Mesendoderm (in vitro differentiated cells): ENCODE results near the gene OXSR1.

Experiments used
- DNase-seq: peaks from one replicate; pipeline ENCODE4 v3.0.0; 2013
- H2AK5ac ChIP-seq: 2 replicates; pipeline ENCODE4 v1.6.1; 2013; ENCODE audit warnings: low read length, inconsistent platforms
- H2BK120ac ChIP-seq: 2 replicates; pipeline ENCODE4 v1.6.1; 2013; ENCODE audit warnings: low read depth, mild to moderate bottlenecking, low read length, moderate library complexity, mixed read lengths
- H2BK15ac ChIP-seq: replicated peaks from 2 replicates; pipeline ENCODE4 v1.6.1; 2013; ENCODE audit warnings: low read depth, mild to moderate bottlenecking, moderate library complexity
- H2BK5ac ChIP-seq: 2 replicates; pipeline ENCODE4 v1.6.1; 2013; ENCODE audit warnings: low read length, inconsistent platforms
- H3K18ac ChIP-seq: 2 replicates; pipeline ENCODE4 v1.6.1; 2013; ENCODE audit warnings: mild to moderate bottlenecking, low read length, mixed read lengths
- H3K23ac ChIP-seq: one replicate; pipeline ENCODE4 v1.6.1; 2013; ENCODE audit warnings: low read length
- H3K27ac ChIP-seq: 2 replicates; pipeline ENCODE4 v1.5.1; 2013; ENCODE audit warnings: low read depth, mild to moderate bottlenecking, inconsistent platforms, low read length, moderate library complexity
- H3K27me3 ChIP-seq: 2 replicates; pipeline ENCODE4 v1.6.1; 2013; ENCODE audit warnings: low read length, control low read depth, mild to moderate bottlenecking, inconsistent platforms; ENCODE audit not compliant: insufficient read depth, poor library complexity
- H3K36me3 ChIP-seq: 2 replicates; pipeline ENCODE4 v1.6.1; 2013; ENCODE audit warnings: low read length, inconsistent platforms; ENCODE audit not compliant: control insufficient read depth, insufficient read depth
- H3K4ac ChIP-seq: one replicate; pipeline ENCODE4 v1.6.1; 2013; ENCODE audit warnings: low read depth, mild to moderate bottlenecking, low read length, moderate library complexity
- H3K4me1 ChIP-seq: 2 replicates; pipeline ENCODE4 v1.6.1; 2013; ENCODE audit warnings: low read depth, low read length, inconsistent platforms; ENCODE audit not compliant: control insufficient read depth
- H3K4me2 ChIP-seq: 2 replicates; pipeline ENCODE4 v1.6.1; 2013; ENCODE audit warnings: low read length
- H3K4me3 ChIP-seq: 2 replicates; pipeline ENCODE4 v1.5.1; 2013; ENCODE audit warnings: mild to moderate bottlenecking, low read length
- H3K56ac ChIP-seq: one replicate; pipeline ENCODE4 v1.6.1; 2013; ENCODE audit warnings: low read length
- H3K79me1 ChIP-seq: 2 replicates; pipeline ENCODE4 v1.6.1; 2013; ENCODE audit warnings: low read length, inconsistent platforms
- H3K79me2 ChIP-seq: 2 replicates; pipeline ENCODE4 v1.6.1; 2013; ENCODE audit warnings: mild to moderate bottlenecking, low read length; ENCODE audit not compliant: control insufficient read depth, insufficient read depth
- H3K9ac ChIP-seq: 2 replicates; pipeline ENCODE4 v1.6.1; 2013; ENCODE audit warnings: low read length, inconsistent platforms
- H4K5ac ChIP-seq: one replicate; pipeline ENCODE4 v1.6.1; 2013; ENCODE audit warnings: low read length
- H4K8ac ChIP-seq: one replicate; pipeline ENCODE4 v1.6.1; 2013; ENCODE audit warnings: low read depth, mild to moderate bottlenecking, control low read depth, low read length, moderate library complexity
- WGBS: extraction: QIAGEN DNeasy Blood & Tissue Kit; methylation state at CpG from one replicate; pipeline ENCODE4 v1.1.7; 2013; ENCODE audit warnings: low lambda C conversion rate, missing lambda C conversion rate; ENCODE audit not compliant: insufficient coverage; ENCODE audit errors: extremely low coverage; 5-methylcytosine and 5-hydroxymethylcytosine counted together

The OXSR1 gene

DNA sequence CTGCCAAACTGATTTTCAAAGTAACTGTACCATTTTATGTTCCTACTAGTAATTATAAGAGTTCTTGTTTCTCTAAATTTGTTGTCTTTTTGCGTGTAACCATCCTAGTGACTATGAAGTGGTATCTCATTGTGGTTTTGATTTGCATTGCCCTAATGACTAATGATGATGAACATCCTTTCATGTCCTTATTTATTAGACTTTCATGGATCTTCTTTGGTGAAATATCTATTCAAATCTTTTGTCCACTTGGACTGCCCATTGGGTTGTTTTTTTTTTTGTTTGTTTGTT lies 3.6 kb downstream of the OXSR1 start:
- Histone ChIP-seq H2BK15ac (no peak overlapping the region), H3K4me1 (peaks cover 4% of the 10 kb centered on the region), H2AK5ac (no peak overlapping the region), H3K79me2 (peaks cover 52% of the 10 kb centered on the region), H3K27ac (no peak overlapping the region), H3K79me1 (peaks cover 13% of the 10 kb centered on the region), H4K8ac (no peak overlapping the region), H3K23ac (no peak overlapping the region), H3K56ac (no peak overlapping the region), H3K4me2 (no peak overlapping the region), H3K36me3 (no peaks in the 10 kb centered on the region), H3K18ac (no peak overlapping the region), H2BK120ac (no peak overlapping the region), H3K4me3 (no peak overlapping the region), H3K9ac (no peak overlapping the region), H3K4ac (no peak overlapping the region), H4K5ac (no peak overlapping the region), H3K27me3 (no peaks in the 10 kb centered on the region), H2BK5ac (no peak overlapping the region)
- WGBS = no CpG with 5 or more reads among the region's 1 CpG
- DNase-seq = no peak

DNA sequence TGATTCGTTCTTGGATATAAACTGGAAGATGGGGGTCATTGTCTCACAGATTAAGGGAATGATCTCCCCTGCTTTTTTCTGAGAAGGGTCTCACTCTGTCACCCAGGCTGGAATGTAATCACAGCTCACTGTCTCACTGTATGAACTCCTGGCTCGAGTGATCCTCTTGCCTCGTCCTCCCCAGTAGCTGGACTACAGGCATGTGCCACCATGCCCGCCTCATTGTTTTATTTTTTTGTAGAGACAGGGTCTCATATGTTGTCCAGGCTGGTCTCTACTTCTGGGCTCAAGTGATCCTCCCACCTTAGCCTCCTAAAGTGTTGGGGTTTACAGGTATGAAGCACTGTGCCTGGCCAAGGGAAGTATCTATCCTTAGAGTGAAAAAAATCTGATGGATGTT lies 5.4 kb downstream of the OXSR1 start:
- H3K27ac ChIP-seq = no peak overlapping the region
- DNase-seq = no peak
- H3K4me3 ChIP-seq = no peak overlapping the region

DNA sequence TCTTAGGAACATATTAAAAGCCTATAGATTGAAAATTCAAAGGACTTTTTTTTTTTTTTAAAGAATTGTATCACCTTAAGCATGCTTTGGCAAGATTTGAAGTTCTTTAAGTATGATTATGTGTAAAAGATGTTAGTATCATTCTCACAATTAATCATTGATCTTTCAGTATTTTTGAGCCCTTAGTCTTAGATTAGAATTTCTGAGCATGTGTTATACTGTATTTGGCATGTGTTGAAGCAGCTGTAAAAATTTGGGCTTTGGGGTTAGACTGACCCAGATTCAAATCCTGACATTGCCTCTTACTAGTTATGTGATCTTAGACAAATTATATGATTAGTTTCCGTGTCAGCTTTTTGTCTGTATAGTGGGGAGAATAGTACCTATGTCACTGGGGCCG lies 6.3 kb downstream of the OXSR1 start:
- no peak overlapping the region for H3K18ac ChIP-seq
- H3K27me3 ChIP-seq = no peaks in the 10 kb centered on the region
- H3K36me3 ChIP-seq = no peaks in the 10 kb centered on the region
- no peak overlapping the region for H4K5ac ChIP-seq
- H3K56ac ChIP-seq = no peak overlapping the region
- no peak overlapping the region for H2BK5ac ChIP-seq
- no peak overlapping the region for H2BK120ac ChIP-seq
- no peak for DNase-seq
- no CpG with 5 or more reads among the region's 2 CpGs for WGBS
- H3K4me3 ChIP-seq = no peak overlapping the region
- H3K4ac ChIP-seq = no peak overlapping the region
- H3K23ac ChIP-seq = no peak overlapping the region
- H3K4me1 ChIP-seq = peaks cover 4% of the 10 kb centered on the region
- H3K27ac ChIP-seq = no peak overlapping the region
- H3K4me2 ChIP-seq = no peak overlapping the region
- H2BK15ac ChIP-seq = no peak overlapping the region
- H3K79me2 ChIP-seq = peaks cover 55% of the 10 kb centered on the region
- peaks cover 15% of the 10 kb centered on the region for H3K79me1 ChIP-seq
- H2AK5ac ChIP-seq = no peak overlapping the region
- no peak overlapping the region for H3K9ac ChIP-seq
- no peak overlapping the region for H4K8ac ChIP-seq

More for the DNA sequence above, 5.4 kb downstream of the OXSR1 start:
- Histone ChIP-seq H2BK5ac (no peak overlapping the region), H3K27me3 (no peaks in the 10 kb centered on the region), H3K4me2 (no peak overlapping the region), H3K79me1 (peaks cover 18% of the 10 kb centered on the region), H2AK5ac (no peak overlapping the region), H3K36me3 (no peaks in the 10 kb centered on the region), H2BK120ac (no peak overlapping the region), H3K4ac (no peak overlapping the region), H3K56ac (no peak overlapping the region), H3K9ac (no peak overlapping the region), H2BK15ac (no peak overlapping the region), H3K23ac (no peak overlapping the region), H3K79me2 (peaks cover 60% of the 10 kb centered on the region), H4K5ac (no peak overlapping the region), H4K8ac (no peak overlapping the region), H3K18ac (no peak overlapping the region), H3K4me1 (peaks cover 4% of the 10 kb centered on the region)
- no CpG with 5 or more reads among the region's 4 CpGs for WGBS

DNA sequence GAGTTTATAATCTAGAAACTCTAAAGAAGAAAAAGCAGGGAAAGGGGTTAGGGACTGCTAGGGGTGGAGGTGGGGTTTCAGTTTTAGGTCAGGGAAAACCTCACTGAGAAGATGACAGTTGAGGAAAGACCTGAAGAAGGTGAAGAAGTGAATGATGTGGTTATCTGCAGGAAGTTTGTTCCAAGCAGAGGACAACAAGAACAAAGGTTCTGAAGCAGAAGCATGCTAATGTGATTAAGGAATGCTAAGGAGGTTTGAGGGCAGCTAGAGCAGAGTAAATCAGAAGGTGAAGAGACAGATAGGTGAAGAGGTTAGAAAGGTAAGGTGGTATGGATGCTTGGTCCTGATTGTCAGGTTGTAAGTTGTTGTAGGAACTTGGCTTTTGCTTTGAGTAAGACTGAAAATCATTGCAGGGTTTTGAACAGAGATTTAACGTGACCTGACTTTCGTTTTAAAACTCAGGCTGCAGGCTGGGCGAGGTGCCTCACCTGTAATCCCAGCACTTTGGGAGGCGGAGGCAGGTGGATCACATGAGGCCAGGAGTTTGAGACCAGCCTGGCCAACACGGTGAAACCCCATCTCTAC lies 8.6 kb downstream of the OXSR1 start:
- Histone ChIP-seq H3K27ac (no peak overlapping the region), H2AK5ac (no peak overlapping the region), H2BK15ac (no peak overlapping the region), H3K79me2 (peaks cover 44% of the 10 kb centered on the region), H3K56ac (no peak overlapping the region), H4K8ac (no peak overlapping the region), H3K4me1 (peaks cover 4% of the 10 kb centered on the region), H3K9ac (no peak overlapping the region), H2BK120ac (no peak overlapping the region), H3K4me3 (no peak overlapping the region), H3K23ac (no peak overlapping the region), H2BK5ac (no peak overlapping the region), H3K79me1 (peaks cover 14% of the 10 kb centered on the region), H3K18ac (no peak overlapping the region), H3K4ac (no peak overlapping the region), H3K4me2 (no peak overlapping the region), H3K27me3 (no peaks in the 10 kb centered on the region), H3K36me3 (no peaks in the 10 kb centered on the region), H4K5ac (no peak overlapping the region)
- WGBS = no CpG with 5 or more reads among the region's 5 CpGs
- no peak for DNase-seq

DNA sequence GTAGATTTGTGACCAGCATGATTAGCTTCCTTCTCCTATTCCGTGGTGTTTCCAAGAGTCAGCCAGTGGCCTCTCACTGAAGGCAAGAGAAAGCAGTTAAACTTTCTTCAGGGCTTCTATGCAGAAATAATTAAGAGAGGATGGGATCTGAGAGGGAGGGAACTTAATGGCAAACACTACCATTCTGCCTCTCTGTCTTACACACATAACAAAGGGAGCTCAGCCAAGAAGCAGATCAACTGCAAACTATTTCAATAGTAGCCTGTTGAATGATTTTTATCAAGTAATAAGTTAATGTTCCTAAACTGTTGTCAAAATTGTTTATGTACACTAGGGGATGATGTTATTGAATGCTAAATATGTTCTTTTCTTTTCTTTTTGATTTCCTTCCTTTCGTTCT lies 11.8 kb downstream of the OXSR1 start:
- Histone ChIP-seq H3K9ac (no peak overlapping the region), H3K4me1 (peaks cover 4% of the 10 kb centered on the region), H3K79me1 (peaks cover 19% of the 10 kb centered on the region), H3K79me2 (peaks cover 32% of the 10 kb centered on the region), H2AK5ac (no peak overlapping the region), H2BK15ac (no peak overlapping the region), H3K4me2 (no peak overlapping the region), H3K56ac (no peak overlapping the region), H3K36me3 (no peaks in the 10 kb centered on the region), H3K4ac (no peak overlapping the region), H4K8ac (no peak overlapping the region), H2BK5ac (no peak overlapping the region), H3K27me3 (no peaks in the 10 kb centered on the region), H3K23ac (no peak overlapping the region), H3K18ac (no peak overlapping the region), H2BK120ac (no peak overlapping the region), H4K5ac (no peak overlapping the region), H3K27ac (no peak overlapping the region), H3K4me3 (no peak overlapping the region)
- no CpG with 5 or more reads among the region's 2 CpGs for WGBS
- DNase-seq = no peak

DNA sequence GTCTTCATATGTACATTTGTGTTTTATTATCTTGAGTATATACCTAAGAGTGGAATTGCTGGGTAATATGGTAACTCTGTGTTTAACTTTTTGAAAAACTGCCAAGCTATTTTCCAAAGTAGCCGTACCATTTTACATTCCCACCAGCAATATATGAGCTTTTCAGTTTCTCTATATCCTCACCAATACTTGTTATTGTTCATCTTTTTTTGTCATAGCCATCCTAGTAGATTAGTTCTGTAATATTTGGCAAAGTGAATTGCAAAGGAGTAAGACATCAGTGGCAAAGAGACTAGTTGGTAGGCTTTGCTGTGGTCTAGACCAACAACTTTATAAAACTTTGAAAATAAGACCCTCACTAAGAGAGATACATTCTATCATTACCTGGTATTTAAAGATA lies 21.4 kb downstream of the OXSR1 start:
- Histone ChIP-seq H3K4me2 (no peak overlapping the region), H3K27me3 (no peaks in the 10 kb centered on the region), H3K4me1 (no peaks in the 10 kb centered on the region), H2BK5ac (no peak overlapping the region), H3K9ac (no peak overlapping the region), H2AK5ac (no peak overlapping the region), H3K79me1 (peaks cover 3% of the 10 kb centered on the region), H3K56ac (no peak overlapping the region), H3K79me2 (peaks cover 3% of the 10 kb centered on the region), H3K36me3 (no peaks in the 10 kb centered on the region), H4K5ac (no peak overlapping the region), H3K4ac (no peak overlapping the region), H2BK120ac (no peak overlapping the region), H3K18ac (no peak overlapping the region), H2BK15ac (no peak overlapping the region), H3K23ac (no peak overlapping the region), H4K8ac (no peak overlapping the region), H3K4me3 (no peak overlapping the region), H3K27ac (no peak overlapping the region)
- no CpG with 5 or more reads among the region's 1 CpG for WGBS
- no peak for DNase-seq
